NCI-H1436 (cell line): ENCODE data around the gene TRAF3.

ENCODE experiments used
- DNase-seq: peaks from one replicate; lab custom pipeline; 2025; lab: John Stamatoyannopoulos, UW

Gene TRAF3

DNA sequence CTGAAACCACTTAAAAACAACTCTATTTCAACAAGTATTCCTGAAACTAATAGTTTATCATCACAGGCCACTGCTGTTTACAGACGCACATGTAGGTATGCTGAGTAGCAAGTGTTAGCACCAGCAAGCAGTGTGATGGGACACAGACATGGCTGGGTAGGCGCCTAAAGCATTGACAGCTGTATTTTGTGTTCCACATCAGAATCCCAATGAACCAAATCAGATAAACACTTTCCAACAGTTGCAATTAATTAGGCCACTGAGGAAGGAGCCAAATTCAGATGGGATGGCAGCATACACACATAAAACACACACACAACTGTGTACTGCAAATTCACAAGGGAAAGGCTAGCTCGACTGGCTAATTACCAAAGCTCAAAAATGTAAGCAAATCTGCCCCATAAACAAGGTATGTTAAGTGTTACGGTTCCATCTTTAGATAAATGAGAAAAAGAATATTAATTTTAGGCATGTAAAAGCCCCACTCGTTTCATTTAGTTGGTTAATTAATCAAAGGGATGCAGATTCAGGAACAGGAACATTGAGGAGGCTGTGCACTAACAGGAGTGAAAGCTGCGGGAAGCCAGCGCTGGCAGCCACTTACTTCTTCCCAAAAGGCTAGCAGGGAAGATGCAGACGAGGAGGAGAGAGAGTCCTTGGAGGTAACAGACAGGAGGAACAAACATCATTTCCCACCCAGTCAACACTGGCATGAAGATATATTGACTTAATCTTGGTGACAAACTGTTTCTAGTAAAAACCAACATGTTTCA is 178.6 kb downstream of the TRAF3 start:
- no peak for DNase-seq

DNA sequence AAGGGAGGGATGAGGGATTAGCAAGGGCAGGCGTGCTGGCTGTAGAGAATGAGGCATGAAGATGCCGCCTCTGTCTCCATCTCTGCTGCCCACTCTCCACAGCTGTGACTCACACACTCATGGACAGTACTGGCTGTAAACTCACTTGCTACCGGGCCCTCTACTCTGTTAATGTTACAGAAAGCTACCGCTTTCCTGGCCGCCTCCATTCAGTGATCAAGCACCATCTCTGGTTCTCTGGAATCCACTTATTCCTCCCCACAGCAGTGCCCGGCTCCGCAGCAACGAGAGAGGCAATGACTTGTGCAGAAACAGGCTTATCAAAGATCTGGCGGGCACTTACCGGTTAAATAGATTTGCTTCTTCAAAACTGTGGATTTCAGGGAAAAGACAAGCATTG is 180.0 kb downstream of the TRAF3 start:
- no peak for DNase-seq

DNA sequence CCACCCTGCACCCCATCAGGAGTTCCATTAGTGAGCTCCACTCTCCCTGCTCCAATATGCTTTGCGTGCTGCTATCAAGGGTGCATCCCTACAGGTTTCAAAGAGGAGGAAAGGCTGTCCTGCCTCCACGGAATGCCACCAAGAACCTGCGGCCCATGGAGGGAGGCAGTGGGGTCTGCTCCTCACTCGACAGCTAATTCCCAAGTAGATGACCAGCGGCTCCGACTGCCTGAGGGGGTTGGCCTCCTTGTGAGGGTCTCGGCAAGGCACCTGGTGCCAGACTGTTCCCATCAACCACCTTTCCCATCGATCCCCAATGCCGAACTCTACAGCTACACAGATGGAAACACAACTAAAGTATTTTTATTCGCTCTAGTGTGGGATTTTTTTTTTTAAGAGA is 181.2 kb downstream of the TRAF3 start:
- DNase-seq, result no peak
